ENCODE results near the gene MLLT10.

Gene MLLT10

GRCh38 chr10:21494191-21495001, 39.6 kb upstream of the MLLT10 start:
- peak overlapping the region; percentile 89 for H2AFZ ChIP-seq
- H3K27me3 ChIP-seq (ENCODE audit: control insufficient read depth, insufficient read depth, low read length): no peaks in the 10 kb centered on the region
- no peaks in the 10 kb centered on the region for H3K79me2 ChIP-seq
- no peaks in the 10 kb centered on the region for H3K9me3 ChIP-seq (ENCODE audit: control insufficient read depth, low read length)
- peak overlapping the region; percentile 90 for H3K4me3 ChIP-seq (ENCODE audit: low read depth, low read length)
- H3K27ac ChIP-seq: peak overlapping the region; percentile 87
- H3K4me1 ChIP-seq: no peaks in the 10 kb centered on the region
- H3K4me2 ChIP-seq (ENCODE audit: low read length): peak overlapping the region; percentile 87
- H3K36me3 ChIP-seq (ENCODE audit: control insufficient read depth, insufficient read depth, low read length): no peaks in the 10 kb centered on the region
- TF ChIP-seq CTCF (IDR thresholded peaks at IDR 0.05): peak; percentile 23
- H3K9ac ChIP-seq: peak overlapping the region; percentile 47

- no peaks in the 10 kb centered on the region for H3K9me3 ChIP-seq (ENCODE audit: control insufficient read depth, low read length)
- H3K4me3 ChIP-seq (ENCODE audit: low read depth, low read length): peak overlapping the region; percentile 90
- no peaks in the 10 kb centered on the region for H3K36me3 ChIP-seq (ENCODE audit: control insufficient read depth, insufficient read depth, low read length)
- H3K4me2 ChIP-seq (ENCODE audit: low read length): peak overlapping the region; percentile 87
- H3K27ac ChIP-seq: peak overlapping the region; percentile 87
- TF ChIP-seq CTCF (IDR thresholded peaks at IDR 0.05): no peak
- no peaks in the 10 kb centered on the region for H3K27me3 ChIP-seq (ENCODE audit: control insufficient read depth, insufficient read depth, low read length)
- peak overlapping the region; percentile 89 for H2AFZ ChIP-seq
- H3K79me2 ChIP-seq: no peaks in the 10 kb centered on the region
- H3K9ac ChIP-seq: peak overlapping the region; percentile 47
- H3K4me1 ChIP-seq: no peaks in the 10 kb centered on the region
These were observed 38.9 kb upstream of the MLLT10 start for GRCh38 chr10:21495002-21495751.

GRCh38 chr10:21495752-21496342, 38.2 kb upstream of the MLLT10 start:
- Histone ChIP-seq H3K27me3 (ENCODE audit: control insufficient read depth, insufficient read depth, low read length) (no peaks in the 10 kb centered on the region), H2AFZ (peak overlapping the region; percentile 89), H3K27ac (peak overlapping the region; percentile 87), H3K4me2 (ENCODE audit: low read length) (peak overlapping the region; percentile 87), H3K4me3 (ENCODE audit: low read depth, low read length) (peak overlapping the region; percentile 90), H3K9ac (peak overlapping the region; percentile 32), H3K4me1 (no peaks in the 10 kb centered on the region), H3K9me3 (ENCODE audit: control insufficient read depth, low read length) (no peaks in the 10 kb centered on the region), H3K36me3 (ENCODE audit: control insufficient read depth, insufficient read depth, low read length) (no peaks in the 10 kb centered on the region), H3K79me2 (no peaks in the 10 kb centered on the region)
- TF ChIP-seq CTCF (IDR thresholded peaks at IDR 0.05): peak; percentile 99

- H3K9ac ChIP-seq: peak overlapping the region; percentile 32
- H2AFZ ChIP-seq: peak overlapping the region; percentile 89
- peak; percentile 34 for TF ChIP-seq CTCF (IDR thresholded peaks at IDR 0.05)
- no peaks in the 10 kb centered on the region for H3K36me3 ChIP-seq (ENCODE audit: control insufficient read depth, insufficient read depth, low read length)
- H3K9me3 ChIP-seq (ENCODE audit: control insufficient read depth, low read length): no peaks in the 10 kb centered on the region
- H3K4me3 ChIP-seq (ENCODE audit: low read depth, low read length): peak overlapping the region; percentile 90
- H3K4me2 ChIP-seq (ENCODE audit: low read length): peak overlapping the region; percentile 87
- H3K27ac ChIP-seq: peak overlapping the region; percentile 87
- H3K79me2 ChIP-seq: no peaks in the 10 kb centered on the region
- H3K27me3 ChIP-seq (ENCODE audit: control insufficient read depth, insufficient read depth, low read length): no peaks in the 10 kb centered on the region
- no peaks in the 10 kb centered on the region for H3K4me1 ChIP-seq
These were observed 37.5 kb upstream of the MLLT10 start for GRCh38 chr10:21496343-21497176.
